ENCODE measurements around the gene SMIM32. TPM values are rescaled to one million over a fixed set of nuclear protein-coding genes. Genes with fewer than 3 reads are reported as not detected.

SMIM32 gene
- total RNA-seq, 1 donor from 2014 or later = 0.30 TPM

- Mint-ChIP-seq H3K36me3 (ENCODE audit: low read depth, unreplicated experiment) (peaks cover 26% of the 10 kb centered on the region), H3K9me3 (ENCODE audit: unreplicated experiment) (peaks cover 2% of the 10 kb centered on the region), H3K27ac (ENCODE audit: unreplicated experiment) (no peak overlapping the region), H3K4me3 (ENCODE audit: unreplicated experiment) (no peak overlapping the region), H3K27me3 (ENCODE audit: low read depth, unreplicated experiment) (peaks cover 25% of the 10 kb centered on the region), H3K4me1 (ENCODE audit: low read depth, unreplicated experiment) (peaks cover 3% of the 10 kb centered on the region)
- Histone ChIP-seq H3K27ac (ENCODE audit: low read depth, low read length) (no peak overlapping the region), H3K4me1 (ENCODE audit: insufficient read depth, low read length) (peaks cover 9% of the 10 kb centered on the region), H3K36me3 (ENCODE audit: insufficient read depth, low read length) (no peaks in the 10 kb centered on the region), H4K20me1 (ENCODE audit: insufficient read depth, low read length) (peaks cover 47% of the 10 kb centered on the region), H3K9ac (ENCODE audit: low read length) (no peak overlapping the region), H2AFZ (ENCODE audit: low read depth, low read length) (no peak overlapping the region), H3K4me2 (ENCODE audit: low read length) (no peak overlapping the region), H3K9me3 (ENCODE audit: insufficient read depth, low read depth, low read length) (no peaks in the 10 kb centered on the region), H3K27me3 (ENCODE audit: insufficient read depth, low read length) (peaks cover 37% of the 10 kb centered on the region), H3K79me2 (ENCODE audit: insufficient read depth, low read length) (no peaks in the 10 kb centered on the region), H3K4me3 (ENCODE audit: insufficient read depth, low read depth, low read length) (no peak overlapping the region)
- no peak for FAIRE-seq
- DNase-seq (ENCODE audit: low read depth) = no peak
- TF ChIP-seq CTCF (IDR thresholded peaks at IDR 0.05; ENCODE audit: insufficient read depth, low read depth, low read length) (no peak), EZH2 (IDR thresholded peaks at IDR 0.05; ENCODE audit: insufficient read depth, low read length) (no peak)
Observed at GRCh38 chr5:136188859-136189258, 4.1 kb downstream of the SMIM32 start.

- Mint-ChIP-seq H3K27me3 (ENCODE audit: low read depth, unreplicated experiment) (peaks cover 16% of the 10 kb centered on the region), H3K27ac (ENCODE audit: unreplicated experiment) (no peak overlapping the region), H3K4me3 (ENCODE audit: unreplicated experiment) (no peak overlapping the region), H3K4me1 (ENCODE audit: low read depth, unreplicated experiment) (no peaks in the 10 kb centered on the region), H3K9me3 (ENCODE audit: unreplicated experiment) (peaks cover 2% of the 10 kb centered on the region), H3K36me3 (ENCODE audit: low read depth, unreplicated experiment) (peaks cover 26% of the 10 kb centered on the region)
- Histone ChIP-seq H3K79me2 (ENCODE audit: insufficient read depth, low read length) (no peaks in the 10 kb centered on the region), H3K27ac (ENCODE audit: low read depth, low read length) (no peak overlapping the region), H2AFZ (ENCODE audit: low read depth, low read length) (no peak overlapping the region), H3K36me3 (ENCODE audit: insufficient read depth, low read length) (peaks cover under 1% of the 10 kb centered on the region), H3K4me2 (ENCODE audit: low read length) (no peak overlapping the region), H3K4me3 (ENCODE audit: insufficient read depth, low read depth, low read length) (no peak overlapping the region), H3K27me3 (ENCODE audit: insufficient read depth, low read length) (peaks cover 20% of the 10 kb centered on the region), H4K20me1 (ENCODE audit: insufficient read depth, low read length) (peaks cover 44% of the 10 kb centered on the region), H3K4me1 (ENCODE audit: insufficient read depth, low read length) (peaks cover 2% of the 10 kb centered on the region), H3K9me3 (ENCODE audit: insufficient read depth, low read depth, low read length) (no peaks in the 10 kb centered on the region), H3K9ac (ENCODE audit: low read length) (no peak overlapping the region)
- FAIRE-seq = peak; percentile 59
- TF ChIP-seq CTCF (IDR thresholded peaks at IDR 0.05; ENCODE audit: insufficient read depth, low read depth, low read length) (no peak), EZH2 (IDR thresholded peaks at IDR 0.05; ENCODE audit: insufficient read depth, low read length) (no peak)
- DNase-seq (ENCODE audit: low read depth) = no peak
Observed at GRCh38 chr5:136186796-136187195, 6.2 kb downstream of the SMIM32 start.

- DNase-seq (ENCODE audit: low read depth) (no peak), FAIRE-seq (no peak)
- Histone ChIP-seq H3K4me1 (ENCODE audit: insufficient read depth, low read length) (no peaks in the 10 kb centered on the region), H2AFZ (ENCODE audit: low read depth, low read length) (no peak overlapping the region), H3K9ac (ENCODE audit: low read length) (no peak overlapping the region), H4K20me1 (ENCODE audit: insufficient read depth, low read length) (peaks cover 40% of the 10 kb centered on the region), H3K4me3 (ENCODE audit: insufficient read depth, low read depth, low read length) (no peak overlapping the region), H3K79me2 (ENCODE audit: insufficient read depth, low read length) (no peaks in the 10 kb centered on the region), H3K27me3 (ENCODE audit: insufficient read depth, low read length) (peaks cover 14% of the 10 kb centered on the region), H3K4me2 (ENCODE audit: low read length) (no peak overlapping the region), H3K9me3 (ENCODE audit: insufficient read depth, low read depth, low read length) (no peaks in the 10 kb centered on the region), H3K27ac (ENCODE audit: low read depth, low read length) (no peak overlapping the region), H3K36me3 (ENCODE audit: insufficient read depth, low read length) (peaks cover 2% of the 10 kb centered on the region)
- Mint-ChIP-seq H3K4me1 (ENCODE audit: low read depth, unreplicated experiment) (no peaks in the 10 kb centered on the region), H3K36me3 (ENCODE audit: low read depth, unreplicated experiment) (peaks cover 24% of the 10 kb centered on the region), H3K4me3 (ENCODE audit: unreplicated experiment) (no peak overlapping the region), H3K27ac (ENCODE audit: unreplicated experiment) (no peak overlapping the region), H3K27me3 (ENCODE audit: low read depth, unreplicated experiment) (peaks cover 11% of the 10 kb centered on the region), H3K9me3 (ENCODE audit: unreplicated experiment) (peaks cover 2% of the 10 kb centered on the region)
- TF ChIP-seq CTCF (IDR thresholded peaks at IDR 0.05; ENCODE audit: insufficient read depth, low read depth, low read length) (no peak), EZH2 (IDR thresholded peaks at IDR 0.05; ENCODE audit: insufficient read depth, low read length) (no peak)
Observed at GRCh38 chr5:136185974-136186665, 6.8 kb downstream of the SMIM32 start.
